Measurements from ENCODE around the gene ZNRF2. TPM values are rescaled to one million over a fixed set of nuclear protein-coding genes. Genes with fewer than 3 reads are reported as not detected.

Gene ZNRF2
- total and polyA plus RNA-seq, 2 of the 13 experiments (the other 11 are each of a cell fraction or from before 2014, with no cell fraction given) = 3.5 to 7.7 TPM

GRCh38 chr7:30240106-30240800 lies 44.1 kb upstream of the ZNRF2 start:
- Histone ChIP-seq H3K36me3 (replicated peaks in 1 of 2; ENCODE audit: control insufficient read depth in 1 of 2, insufficient read depth in 2 of 2, low read length in 2 of 2) (no peaks in the 10 kb centered on the region), H2AFZ (ENCODE audit: low read length) (no peak overlapping the region), H3K4me1 (ENCODE audit: insufficient read depth, low read length) (peaks cover 36% of the 10 kb centered on the region), H3K27ac (ENCODE audit: extremely low read length, insufficient read depth, low read length) (no peak overlapping the region), H3K9me3 (ENCODE audit: low read length) (no peaks in the 10 kb centered on the region), H3K9ac (ENCODE audit: insufficient read depth, low read depth, low read length) (no peak overlapping the region), H4K20me1 (ENCODE audit: insufficient read depth, low read length) (no peaks in the 10 kb centered on the region), H3K27me3 (ENCODE audit: control insufficient read depth in 1 of 2, insufficient read depth in 2 of 2, low read length in 2 of 2) (no peaks in the 10 kb centered on the region), H3K4me3 (replicated peaks in 1 of 3; ENCODE audit: insufficient read depth in 1 of 3, low read depth in 2 of 3, low read length in 3 of 3) (no peak overlapping the region), H3K4me2 (ENCODE audit: low read depth, low read length) (no peak overlapping the region), H3K79me2 (ENCODE audit: insufficient read depth, low read length) (no peaks in the 10 kb centered on the region)
- no TSS peak for BruUV-seq (replicated peaks)
- in situ Hi-C loops (cut with HindIII; ENCODE audit: extremely low pct_ligation_motif_present, low pct_unique_long_range_greater_than_20kb) = no loop called here
- intact Hi-C loops (cut with micrococcal nuclease; ENCODE audit: unreplicated experiment) = no loop called here
- DNase-seq (ENCODE audit: low spot score) = no peak
- TF ChIP-seq NKX3-1 (CRISPR knock-in tag; IDR thresholded peaks at IDR 0.05) (no peak), ZNF781 (CRISPR knock-in tag; IDR thresholded peaks at IDR 0.05; ENCODE audit: borderline replicate concordance, not compliant biosample characterization) (no peak), FOXP4 (CRISPR knock-in tag; IDR thresholded peaks at IDR 0.05) (no peak), MIER3 (CRISPR knock-in tag; IDR thresholded peaks at IDR 0.05; ENCODE audit: borderline replicate concordance) (no peak), REXO4 (CRISPR knock-in tag; IDR thresholded peaks at IDR 0.05; ENCODE audit: borderline replicate concordance) (no peak), SIX1 (CRISPR knock-in tag; IDR thresholded peaks at IDR 0.05; ENCODE audit: borderline replicate concordance) (no peak)
- TF ChIP-seq, protein P1, sequence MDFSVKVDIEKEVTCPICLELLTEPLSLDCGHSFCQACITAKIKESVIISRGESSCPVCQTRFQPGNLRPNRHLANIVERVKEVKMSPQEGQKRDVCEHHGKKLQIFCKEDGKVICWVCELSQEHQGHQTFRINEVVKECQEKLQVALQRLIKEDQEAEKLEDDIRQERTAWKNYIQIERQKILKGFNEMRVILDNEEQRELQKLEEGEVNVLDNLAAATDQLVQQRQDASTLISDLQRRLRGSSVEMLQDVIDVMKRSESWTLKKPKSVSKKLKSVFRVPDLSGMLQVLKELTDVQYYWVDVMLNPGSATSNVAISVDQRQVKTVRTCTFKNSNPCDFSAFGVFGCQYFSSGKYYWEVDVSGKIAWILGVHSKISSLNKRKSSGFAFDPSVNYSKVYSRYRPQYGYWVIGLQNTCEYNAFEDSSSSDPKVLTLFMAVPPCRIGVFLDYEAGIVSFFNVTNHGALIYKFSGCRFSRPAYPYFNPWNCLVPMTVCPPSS (IDR thresholded peaks at IDR 0.05) = no peak
- FAIRE-seq = no peak
- WGBS (ENCODE audit: low lambda C conversion rate) = 64% methylated on average over 6 of the region's 6 CpGs
- CTCF ChIA-PET (ENCODE audit: low intra/inter-chr PET ratio, low total read pairs) = no interaction called here
- POLR2A ChIA-PET = no interaction called here
- no peak for ATAC-seq

Measured in HepG2 (cell line).